HG03565 (cell line): ENCODE data around the gene CELF2.
"Not testable (repeated sequence)": the region's sequence is repeated elsewhere in the genome, so short reads cannot be mapped to it uniquely, and the experiment has no call there.

ENCODE experiments used
- ATAC-seq: cut with Tn5 transposase; IDR thresholded peaks from one replicate; pipeline ENCODE4 v1.9.1; 2021; ENCODE audit warnings: mild to moderate bottlenecking, moderate library complexity; ENCODE audit not compliant: unreplicated experiment

CELF2 gene

GRCh38 chr10:11120711-11121110 is 103.0 kb downstream of the CELF2 start:
- no peak for ATAC-seq

- ATAC-seq, result not testable (repeated sequence)
Measured at GRCh38 chr10:11123892-11124291, 106.2 kb downstream of the CELF2 start.

- ATAC-seq, result no peak
Measured at GRCh38 chr10:11125004-11125403, 107.3 kb downstream of the CELF2 start.

- ATAC-seq, result not testable (repeated sequence)
Measured at GRCh38 chr10:11127017-11127416, 109.3 kb downstream of the CELF2 start.

- no peak for ATAC-seq
Measured at GRCh38 chr10:11131112-11131639, 113.5 kb downstream of the CELF2 start.

GRCh38 chr10:11134411-11134810 is 116.7 kb downstream of the CELF2 start:
- ATAC-seq, result no peak

- no peak for ATAC-seq
Measured at GRCh38 chr10:11135709-11136108, 118.0 kb downstream of the CELF2 start.

- no peak for ATAC-seq
Measured at GRCh38 chr10:11138314-11139033, 120.8 kb downstream of the CELF2 start.

- no peak for ATAC-seq
Measured at GRCh38 chr10:11140963-11141362, 123.3 kb downstream of the CELF2 start.

- no peak for ATAC-seq
Measured at GRCh38 chr10:11141571-11142091, 124.0 kb downstream of the CELF2 start.

- ATAC-seq, result no peak
Measured at GRCh38 chr10:11142777-11143176, 125.1 kb downstream of the CELF2 start.

- no peak for ATAC-seq
Measured at GRCh38 chr10:11143242-11143641, 125.6 kb downstream of the CELF2 start.

GRCh38 chr10:11144626-11145494 is 127.2 kb downstream of the CELF2 start:
- peak; percentile 3 for ATAC-seq

- ATAC-seq, result peak; percentile 72
Measured at GRCh38 chr10:11145495-11145855, 127.8 kb downstream of the CELF2 start.

GRCh38 chr10:11146402-11147171 is 128.9 kb downstream of the CELF2 start:
- no peak for ATAC-seq

GRCh38 chr10:11147722-11148121 is 130.1 kb downstream of the CELF2 start:
- ATAC-seq, result no peak

GRCh38 chr10:11148142-11149028 is 130.7 kb downstream of the CELF2 start:
- no peak for ATAC-seq

GRCh38 chr10:11149807-11150141 is 132.1 kb downstream of the CELF2 start:
- ATAC-seq, result no peak

- ATAC-seq, result no peak
Measured at GRCh38 chr10:11150231-11150731, 132.6 kb downstream of the CELF2 start.

GRCh38 chr10:11150879-11151415 is 133.3 kb downstream of the CELF2 start:
- ATAC-seq, result no peak
